Stimulated activated CD8-positive, alpha-beta memory T cell treated with anti-CD3 and anti-CD28 coated beads, Interleukin-4, amount 100 ng/mL, for 4 hours (primary cell): ENCODE results near the gene ZFP36.
"Not testable (repeated sequence)": the region's sequence is repeated elsewhere in the genome, so short reads cannot be mapped to it uniquely, and the experiment has no call there.

Experiments
- DNase-seq, 2 donors: peaks; one replicate each; pipeline ENCODE4 v3.0.0-alpha.2; 2020; ENCODE audit warnings: low read depth in 2 of 2, low spot score in 1 of 2

The ZFP36 gene

GRCh38 chr19:39444598-39445195 is 38.0 kb downstream of the ZFP36 start:
- no peak for DNase-seq

GRCh38 chr19:39445196-39446111 is 38.8 kb downstream of the ZFP36 start, which contains the start of gene SUPT5H:
Gene SUPT5H (plus strand): TSS chr19:39445582. CDS start chr19:39445891, 309 bp downstream.
- peak; percentile 91 to 96 for DNase-seq

- DNase-seq = no peak
These were observed 39.9 kb downstream of the ZFP36 start for GRCh38 chr19:39446365-39447084.

- DNase-seq = no peak
These were observed 41.6 kb downstream of the ZFP36 start for GRCh38 chr19:39448271-39448670.

GRCh38 chr19:39449116-39449797 is 42.6 kb downstream of the ZFP36 start:
- DNase-seq = no peak

GRCh38 chr19:39451257-39451656 is 44.6 kb downstream of the ZFP36 start:
- not testable (repeated sequence) for DNase-seq
